HG02938 (cell line): ENCODE measurements around the gene UNC5B.

Source experiments
- ATAC-seq: cut with Tn5 transposase; IDR thresholded peaks from one replicate; pipeline ENCODE4 v1.9.1; 2021; ENCODE audit warnings: mild to moderate bottlenecking, moderate library complexity; ENCODE audit not compliant: unreplicated experiment

UNC5B gene

DNA sequence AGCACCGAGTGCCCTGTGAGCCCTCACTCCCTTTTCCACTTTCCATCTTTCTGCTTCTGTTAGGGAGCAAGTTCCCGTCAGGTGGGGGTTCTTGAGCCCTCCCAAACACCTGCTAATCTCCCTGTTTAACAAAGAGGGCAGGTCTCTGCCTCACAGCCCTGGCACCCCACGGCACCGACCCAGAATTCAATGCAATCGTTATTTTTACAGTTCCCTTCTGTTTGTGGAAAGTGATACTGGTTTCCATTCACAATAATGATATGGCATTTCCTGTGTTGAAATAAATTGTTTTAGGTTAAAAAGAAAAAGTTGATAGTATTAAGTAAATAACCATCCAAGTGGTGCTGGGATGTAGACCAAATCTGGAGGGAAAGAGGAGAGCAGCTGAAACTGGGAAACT, 67.8 kb downstream of the UNC5B start:
- no peak for ATAC-seq

DNA sequence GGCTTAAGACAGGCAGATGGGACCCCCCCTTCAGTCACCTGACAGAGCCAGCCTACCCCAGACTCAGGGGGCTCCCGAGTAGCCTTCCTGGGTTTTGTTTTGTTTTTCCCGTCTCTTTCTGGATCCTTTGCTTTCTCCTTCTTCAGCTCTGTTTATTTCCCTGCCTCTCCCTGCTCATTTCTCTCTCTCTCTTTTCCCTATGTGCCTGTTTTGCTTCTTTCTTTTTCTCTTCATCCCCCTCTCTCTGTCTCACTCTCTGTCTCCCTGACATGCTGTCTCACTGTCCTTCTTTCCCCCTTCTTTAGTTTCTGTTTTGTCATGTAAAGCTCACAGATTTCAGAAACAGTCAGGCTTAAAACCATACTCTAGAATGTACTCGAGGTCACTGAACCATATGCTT, 68.5 kb downstream of the UNC5B start:
- no peak for ATAC-seq

DNA sequence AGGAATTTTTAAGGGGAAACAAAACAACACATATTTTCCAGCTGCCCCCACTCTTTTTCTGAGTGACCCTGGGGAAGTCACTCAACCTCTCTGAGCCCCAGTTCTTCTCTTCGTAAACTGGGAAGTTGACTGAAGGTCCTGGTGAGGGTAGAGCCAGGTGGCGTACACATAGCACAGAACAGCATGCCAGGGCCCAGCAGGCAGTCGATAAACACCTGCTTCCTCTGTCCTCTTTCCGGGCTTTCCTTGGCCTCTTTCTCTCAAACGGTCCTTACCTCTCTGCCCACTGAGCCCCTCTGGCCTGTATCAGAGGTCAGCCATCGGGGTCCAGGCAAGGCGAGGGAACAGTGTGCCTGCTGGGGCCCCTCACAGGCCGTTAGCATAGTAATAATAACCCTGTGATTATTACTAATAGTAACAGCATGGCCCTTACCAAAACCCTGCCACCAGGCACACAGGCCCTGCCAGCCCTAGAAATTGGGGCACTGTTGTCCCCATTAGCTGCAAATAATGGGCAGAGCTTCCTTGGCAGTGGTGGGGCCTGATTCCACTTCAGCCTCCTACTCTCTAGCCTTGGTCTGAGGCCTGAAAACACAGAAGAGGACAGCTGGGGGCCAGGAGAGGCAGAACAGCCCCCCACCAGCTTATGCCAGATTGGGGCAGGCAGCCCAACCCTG, 69.4 kb downstream of the UNC5B start:
- no peak for ATAC-seq

DNA sequence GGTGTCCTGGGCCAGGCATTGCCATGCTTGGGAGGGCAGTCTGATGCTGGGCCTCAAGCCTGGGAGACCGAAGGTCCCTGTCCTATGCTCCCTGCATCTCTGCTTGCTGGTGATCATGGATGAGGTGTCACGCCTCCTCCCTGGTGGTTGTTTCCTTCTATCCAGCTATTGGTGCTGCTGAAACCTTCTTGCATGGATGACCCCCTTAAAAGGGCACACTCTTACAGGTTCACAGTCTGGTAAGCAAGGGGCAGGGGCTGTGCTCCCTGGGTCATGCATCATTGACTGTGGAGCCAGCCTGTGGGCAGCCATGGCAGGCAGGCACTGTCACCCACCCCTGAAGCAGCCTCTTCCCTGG, 69.9 kb downstream of the UNC5B start:
- no peak for ATAC-seq

DNA sequence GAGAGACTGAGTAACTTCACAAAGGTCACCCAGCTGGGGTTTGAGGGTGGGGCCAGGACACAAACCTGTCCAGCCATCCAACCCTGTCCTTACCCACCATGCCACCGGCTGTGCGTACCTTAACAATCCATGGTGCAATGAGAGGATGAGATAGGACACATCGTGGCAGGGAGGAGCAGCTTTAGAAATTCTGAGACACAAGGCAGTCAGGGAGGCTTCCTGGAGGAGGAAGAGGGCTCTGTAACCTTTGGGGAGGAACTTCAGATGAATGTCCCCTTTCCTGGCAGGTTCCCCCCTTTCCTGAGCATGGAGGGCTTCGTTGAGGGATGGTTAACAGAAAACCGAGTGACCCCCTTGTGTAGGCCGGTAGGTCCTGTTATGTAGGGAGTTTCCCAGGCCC, 71.0 kb downstream of the UNC5B start:
- no peak for ATAC-seq

DNA sequence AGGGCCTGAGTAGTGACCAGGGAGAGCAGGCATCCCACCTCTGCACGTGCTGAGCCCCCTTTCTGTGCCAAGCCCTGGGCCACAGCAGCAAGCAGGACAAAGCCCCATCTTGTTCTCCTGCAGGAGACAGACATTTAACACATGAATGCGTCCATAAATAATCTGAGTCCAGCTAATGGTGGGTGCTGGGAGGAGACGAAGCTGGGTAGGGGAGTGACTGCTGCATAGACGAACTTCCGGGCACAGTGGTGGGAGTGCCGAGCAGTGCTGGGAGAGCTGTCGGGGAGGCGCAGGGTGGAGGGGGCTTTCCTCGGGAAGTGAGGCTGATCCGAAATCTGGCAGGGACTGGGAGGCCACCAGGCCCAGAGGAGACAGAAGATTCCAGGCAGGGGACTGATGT, 71.5 kb downstream of the UNC5B start:
- no peak for ATAC-seq

DNA sequence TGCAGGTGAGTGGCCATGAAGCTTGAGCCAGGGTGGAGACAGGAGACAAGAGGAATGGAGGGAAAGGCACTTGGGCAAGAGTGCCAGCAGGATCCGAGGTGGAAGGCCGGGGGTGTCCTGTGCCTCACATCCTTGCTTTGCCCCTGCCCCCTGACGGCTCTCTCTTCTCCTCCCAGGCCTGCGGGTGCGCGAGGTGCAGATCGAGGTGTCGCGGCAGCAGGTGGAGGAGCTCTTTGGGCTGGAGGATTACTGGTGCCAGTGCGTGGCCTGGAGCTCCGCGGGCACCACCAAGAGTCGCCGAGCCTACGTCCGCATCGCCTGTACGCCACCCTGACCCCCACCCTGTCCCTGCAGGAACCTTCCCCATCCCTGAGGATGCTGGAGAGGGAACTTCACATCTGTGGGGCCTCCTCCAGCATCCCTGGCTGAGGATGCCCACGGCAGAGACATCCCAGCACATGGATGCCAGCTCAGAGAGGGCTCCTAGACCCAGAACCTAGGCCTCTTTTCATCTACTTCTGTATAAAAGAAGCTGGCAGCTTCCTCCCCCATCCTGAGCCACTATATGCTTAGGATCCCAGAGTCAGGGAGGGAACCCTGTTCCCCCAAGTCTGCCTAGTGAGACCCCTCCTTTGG, 72.3 kb downstream of the UNC5B start:
- no peak for ATAC-seq

DNA sequence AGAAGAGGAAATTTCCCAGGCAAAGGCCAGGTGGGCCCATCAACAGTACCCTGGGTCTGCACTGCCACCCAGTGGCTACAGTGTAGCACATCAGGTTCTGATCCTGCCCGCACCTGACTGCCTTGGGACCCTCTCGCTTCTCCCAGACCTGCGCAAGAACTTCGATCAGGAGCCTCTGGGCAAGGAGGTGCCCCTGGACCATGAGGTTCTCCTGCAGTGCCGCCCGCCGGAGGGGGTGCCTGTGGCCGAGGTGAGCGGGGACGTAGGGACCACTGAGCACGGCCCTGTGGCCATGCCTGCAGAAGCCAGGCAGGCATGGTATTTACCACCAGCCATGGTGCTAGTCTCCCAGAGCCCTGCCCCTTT, 72.8 kb downstream of the UNC5B start:
- no peak for ATAC-seq

DNA sequence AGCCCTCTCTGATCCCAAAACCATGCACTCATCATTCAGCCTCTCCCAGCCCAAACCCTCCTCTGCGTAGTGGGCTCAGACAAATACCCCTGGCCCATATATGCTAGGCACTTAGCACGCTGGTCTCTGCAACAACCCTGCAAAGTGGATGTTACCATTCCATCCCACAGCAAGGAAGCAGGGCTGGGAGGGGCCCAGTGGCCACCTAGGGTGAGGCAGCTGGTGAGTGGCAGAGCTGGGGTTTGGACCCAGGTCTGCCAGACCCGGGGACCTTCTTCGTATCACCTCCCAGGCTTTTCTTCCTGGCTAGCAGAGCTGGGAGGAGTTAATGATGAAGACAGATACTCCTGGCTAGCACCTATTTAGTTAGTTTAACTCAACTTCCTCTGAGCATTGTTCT, 73.6 kb downstream of the UNC5B start:
- ATAC-seq = no peak

DNA sequence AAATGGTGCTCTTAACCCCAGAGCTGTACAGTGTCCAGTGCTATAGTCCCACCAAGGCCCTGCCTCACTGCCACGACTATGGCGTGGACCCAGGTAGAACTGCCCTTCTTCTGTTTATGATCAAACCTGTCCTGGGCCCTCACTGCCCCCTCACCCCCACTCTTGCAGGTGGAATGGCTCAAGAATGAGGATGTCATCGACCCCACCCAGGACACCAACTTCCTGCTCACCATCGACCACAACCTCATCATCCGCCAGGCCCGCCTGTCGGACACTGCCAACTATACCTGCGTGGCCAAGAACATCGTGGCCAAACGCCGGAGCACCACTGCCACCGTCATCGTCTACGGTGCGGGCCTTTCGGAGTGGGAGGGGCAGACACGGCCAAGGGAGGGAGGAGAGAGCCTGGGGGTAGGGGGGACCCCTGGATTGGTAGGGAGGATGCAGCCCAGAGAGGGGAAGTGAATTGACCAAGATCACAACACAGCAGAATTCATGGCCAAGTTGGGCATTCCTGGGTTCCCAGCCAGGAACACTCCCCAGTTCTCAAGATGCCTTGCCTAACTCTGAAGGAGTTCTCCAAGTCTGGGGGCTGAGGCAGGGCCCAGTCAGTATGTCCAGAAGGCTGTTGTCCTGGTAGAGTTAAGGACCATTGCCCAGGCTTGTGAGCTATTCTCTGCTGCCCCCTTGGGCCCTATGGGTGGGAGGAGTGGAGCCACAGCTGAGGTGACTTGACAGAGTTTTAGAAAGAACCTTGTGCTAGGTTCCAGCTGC, 74.3 kb downstream of the UNC5B start:
- no peak for ATAC-seq

DNA sequence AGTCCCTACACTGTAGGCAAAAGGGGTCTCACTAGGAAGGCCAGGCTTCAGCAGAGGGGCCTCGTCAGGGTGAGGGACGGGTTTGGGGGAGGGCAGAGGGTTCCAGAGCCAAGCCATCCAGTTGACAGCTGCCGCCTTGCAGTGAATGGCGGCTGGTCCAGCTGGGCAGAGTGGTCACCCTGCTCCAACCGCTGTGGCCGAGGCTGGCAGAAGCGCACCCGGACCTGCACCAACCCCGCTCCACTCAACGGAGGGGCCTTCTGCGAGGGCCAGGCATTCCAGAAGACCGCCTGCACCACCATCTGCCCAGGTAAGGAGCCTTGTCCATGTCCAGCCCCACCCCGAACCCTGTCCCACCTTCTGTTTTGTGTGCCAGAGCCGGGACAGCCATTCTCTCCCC, 75.1 kb downstream of the UNC5B start:
- no peak for ATAC-seq

DNA sequence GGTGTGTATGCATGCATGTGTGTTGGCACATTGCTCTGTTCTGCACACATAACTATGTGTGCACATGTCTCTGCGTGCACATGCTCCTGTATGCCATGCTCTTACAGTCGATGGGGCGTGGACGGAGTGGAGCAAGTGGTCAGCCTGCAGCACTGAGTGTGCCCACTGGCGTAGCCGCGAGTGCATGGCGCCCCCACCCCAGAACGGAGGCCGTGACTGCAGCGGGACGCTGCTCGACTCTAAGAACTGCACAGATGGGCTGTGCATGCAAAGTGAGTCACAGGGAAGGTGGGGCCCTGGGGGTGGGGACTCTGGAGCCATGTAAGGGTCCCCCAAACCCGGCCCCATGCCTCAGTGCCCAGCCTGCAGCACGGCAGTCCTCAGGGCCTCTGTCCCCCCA, 76.1 kb downstream of the UNC5B start:
- no peak for ATAC-seq

DNA sequence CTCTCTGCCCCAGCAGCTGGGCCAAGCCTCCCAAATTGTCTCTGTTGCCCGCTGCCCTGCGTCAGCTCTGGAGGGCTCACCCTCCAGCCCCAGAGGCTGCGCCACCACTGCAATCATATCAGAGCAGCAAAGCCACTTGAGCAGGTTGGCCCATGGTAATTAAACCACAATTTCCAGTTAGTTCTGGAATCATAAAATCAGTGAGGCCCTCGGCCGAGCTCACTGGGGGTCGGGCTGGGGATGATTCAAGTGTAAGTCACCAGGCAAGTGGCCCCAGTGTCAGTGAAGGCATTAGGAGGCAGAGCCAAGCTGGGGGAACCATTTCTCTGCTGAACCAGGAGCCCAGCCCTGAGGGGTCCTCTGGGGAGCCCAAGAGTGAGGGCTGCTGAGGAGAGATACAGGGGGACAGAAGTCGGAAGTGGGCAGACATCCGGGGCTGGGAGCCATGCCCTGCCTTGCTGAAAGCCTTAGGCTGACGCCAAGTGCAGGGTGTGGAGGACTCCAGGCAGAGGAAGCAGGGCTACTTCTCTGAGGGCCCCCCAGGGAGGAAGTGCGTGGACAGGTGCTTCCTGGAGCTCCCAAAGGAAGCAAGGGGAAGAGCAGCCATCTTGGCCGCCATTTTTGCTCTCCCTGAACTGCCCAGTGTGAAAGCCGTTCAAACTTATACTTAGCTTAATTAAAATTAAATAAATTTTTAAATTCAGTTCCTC, 77.2 kb downstream of the UNC5B start:
- no peak for ATAC-seq

DNA sequence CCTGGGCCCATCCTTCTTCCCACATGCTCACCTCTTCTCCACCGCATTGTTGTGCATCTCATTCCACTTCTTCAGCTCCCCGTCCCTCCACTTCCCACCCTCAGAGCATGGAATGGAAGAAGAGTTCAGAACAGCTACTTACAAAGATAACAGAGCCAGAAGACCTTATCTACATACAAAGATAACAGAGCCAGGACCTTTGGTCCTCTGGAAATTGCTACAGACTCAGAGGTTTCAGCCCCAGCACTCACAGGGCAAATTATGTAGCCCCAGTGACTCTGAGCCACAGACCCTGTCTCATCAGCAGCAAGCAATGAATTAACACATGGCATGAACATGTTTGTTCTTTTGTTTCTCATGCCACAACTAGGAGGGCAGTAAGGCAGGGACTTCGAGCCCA, 78.0 kb downstream of the UNC5B start:
- ATAC-seq = no peak

DNA sequence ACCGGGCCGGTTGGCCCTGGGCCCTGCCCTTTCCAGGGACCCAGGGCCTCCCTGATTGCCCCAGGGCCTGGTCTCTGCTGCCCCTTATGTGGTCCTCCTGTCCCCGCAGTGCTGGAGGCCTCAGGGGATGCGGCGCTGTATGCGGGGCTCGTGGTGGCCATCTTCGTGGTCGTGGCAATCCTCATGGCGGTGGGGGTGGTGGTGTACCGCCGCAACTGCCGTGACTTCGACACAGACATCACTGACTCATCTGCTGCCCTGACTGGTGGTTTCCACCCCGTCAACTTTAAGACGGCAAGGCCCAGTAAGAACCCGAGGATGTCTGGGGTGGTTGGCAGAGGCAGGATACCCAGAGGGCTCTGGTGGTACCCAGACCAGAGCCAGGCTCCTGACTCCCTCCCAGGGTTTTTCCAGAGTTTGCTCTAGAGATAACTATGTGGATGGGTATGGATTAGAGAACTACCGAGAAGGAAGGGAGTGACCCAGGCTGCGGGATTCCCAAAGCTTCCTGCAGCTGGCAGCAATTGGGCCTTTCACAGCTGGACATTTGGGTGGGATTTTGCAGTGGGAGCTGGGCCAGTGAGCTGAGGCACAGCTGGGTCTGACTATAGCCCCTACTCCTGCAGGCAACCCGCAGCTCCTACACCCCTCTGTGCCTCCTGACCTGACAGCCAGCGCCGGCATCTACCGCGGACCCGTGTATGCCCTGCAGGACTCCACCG, 78.6 kb downstream of the UNC5B start:
- ATAC-seq = no peak

DNA sequence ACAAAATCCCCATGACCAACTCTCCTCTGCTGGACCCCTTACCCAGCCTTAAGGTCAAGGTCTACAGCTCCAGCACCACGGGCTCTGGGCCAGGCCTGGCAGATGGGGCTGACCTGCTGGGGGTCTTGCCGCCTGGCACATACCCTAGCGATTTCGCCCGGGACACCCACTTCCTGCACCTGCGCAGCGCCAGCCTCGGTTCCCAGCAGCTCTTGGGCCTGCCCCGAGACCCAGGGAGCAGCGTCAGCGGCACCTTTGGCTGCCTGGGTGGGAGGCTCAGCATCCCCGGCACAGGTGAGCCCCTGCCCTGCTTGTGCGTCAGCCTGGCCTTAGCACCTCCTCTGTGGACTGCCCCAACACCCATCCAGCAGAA, 79.1 kb downstream of the UNC5B start:
- ATAC-seq = no peak

DNA sequence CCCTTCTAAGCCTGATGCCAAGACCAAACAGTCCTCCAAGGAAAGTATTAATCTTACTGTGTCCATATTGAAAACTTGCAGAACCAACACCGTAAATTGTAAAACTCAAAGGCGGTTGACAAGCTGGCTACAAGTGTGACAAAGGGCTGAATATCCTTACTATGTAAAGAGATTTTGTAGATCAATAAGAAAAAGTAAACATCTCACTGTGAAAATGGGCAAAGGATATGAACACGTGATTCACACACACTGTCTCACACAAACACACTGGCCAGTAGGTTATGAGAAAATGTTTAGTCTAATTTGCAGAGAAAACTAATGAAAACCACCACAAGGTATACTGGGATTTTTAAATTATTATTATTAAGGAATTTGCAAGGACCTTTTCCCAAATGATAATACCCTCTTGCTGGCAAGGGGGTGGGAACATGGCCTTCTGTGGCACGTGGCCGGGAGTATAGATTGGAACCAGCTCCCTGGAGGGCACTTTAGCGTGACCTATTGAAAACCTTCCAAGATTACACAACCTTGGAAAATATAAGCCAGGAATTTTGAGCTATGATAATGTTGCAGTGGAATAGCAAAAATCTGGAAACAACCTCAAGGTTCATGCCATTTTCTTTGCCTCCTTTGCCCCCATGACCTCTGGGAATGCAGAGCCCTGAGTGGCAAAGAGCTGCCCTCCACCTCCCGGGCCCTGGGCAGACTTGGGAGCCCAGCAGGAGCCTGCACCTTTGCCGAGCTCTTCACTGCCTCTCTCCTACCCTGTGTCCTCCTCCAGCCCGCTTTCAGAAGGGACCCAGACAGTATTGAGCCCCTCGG, 80.5 kb downstream of the UNC5B start:
- ATAC-seq = no peak

DNA sequence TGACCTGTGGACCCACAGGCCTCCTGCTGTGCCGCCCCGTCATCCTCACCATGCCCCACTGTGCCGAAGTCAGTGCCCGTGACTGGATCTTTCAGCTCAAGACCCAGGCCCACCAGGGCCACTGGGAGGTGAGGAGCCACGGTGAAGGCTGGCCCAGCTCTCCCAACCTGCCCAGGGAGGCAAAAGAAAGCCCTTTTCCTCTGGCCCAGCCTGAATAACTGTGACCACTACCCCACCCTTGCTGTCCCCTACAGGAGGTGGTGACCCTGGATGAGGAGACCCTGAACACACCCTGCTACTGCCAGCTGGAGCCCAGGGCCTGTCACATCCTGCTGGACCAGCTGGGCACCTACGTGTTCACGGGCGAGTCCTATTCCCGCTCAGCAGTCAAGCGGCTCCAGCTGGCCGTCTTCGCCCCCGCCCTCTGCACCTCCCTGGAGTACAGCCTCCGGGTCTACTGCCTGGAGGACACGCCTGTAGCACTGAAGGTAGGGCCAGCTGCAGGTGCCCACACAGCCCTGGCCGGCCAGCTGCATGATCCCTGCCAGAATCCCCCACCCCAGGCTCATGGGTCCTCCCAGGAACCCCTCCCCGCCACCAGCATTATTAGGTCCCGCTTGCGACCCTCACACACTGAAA, 81.2 kb downstream of the UNC5B start:
- no peak for ATAC-seq

DNA sequence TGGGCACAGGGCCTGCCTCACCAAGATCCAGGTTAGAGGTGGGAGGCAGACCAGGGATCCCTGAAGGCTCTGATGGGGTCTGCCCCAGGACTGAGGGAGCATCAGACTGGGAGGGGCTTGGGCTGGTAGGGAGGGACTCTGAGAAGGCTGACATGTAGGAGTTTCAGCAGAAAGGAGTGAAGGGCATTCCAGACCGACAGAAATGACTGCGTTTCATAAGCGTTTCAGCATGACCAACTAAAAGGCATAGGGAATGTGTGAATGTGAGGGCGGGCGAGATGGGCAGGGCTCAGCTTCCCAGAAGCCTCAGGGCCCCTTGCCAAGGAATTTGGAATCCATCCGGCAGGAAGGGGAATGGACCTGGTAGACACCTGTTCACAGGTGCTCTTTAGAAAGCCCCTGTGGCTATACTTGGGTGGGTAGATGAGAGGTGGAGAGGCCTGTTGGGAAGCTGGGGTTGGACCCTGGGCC, 81.8 kb downstream of the UNC5B start:
- no peak for ATAC-seq

DNA sequence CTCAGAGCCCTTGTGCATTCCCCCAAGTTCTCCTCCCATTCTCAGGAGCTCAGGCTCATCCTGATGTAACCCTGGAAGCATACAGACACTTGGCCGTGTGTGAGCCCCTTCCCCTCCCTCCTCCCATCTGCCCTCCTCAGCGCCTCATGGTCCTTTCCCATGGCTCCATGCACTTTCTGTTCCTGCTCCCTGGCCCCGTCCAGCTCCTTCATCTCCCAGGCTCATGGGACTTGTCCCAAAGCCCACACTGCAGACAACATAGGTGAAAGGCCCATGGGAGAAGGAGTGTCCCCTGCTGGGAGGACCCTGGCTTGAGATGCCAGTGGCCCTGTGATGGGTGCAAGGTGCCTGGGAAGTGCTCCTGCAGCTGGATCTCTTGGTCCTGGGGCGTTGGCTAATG, 82.5 kb downstream of the UNC5B start:
- ATAC-seq = no peak
